CD14-positive monocyte (primary cell): Measurements from ENCODE around the gene PDE6B. TPM values are rescaled to one million over a fixed set of nuclear protein-coding genes. Genes with fewer than 3 reads are reported as not detected.

Experiments used
- DNase-seq, 3 donors: peaks; one replicate each; pipeline ENCODE4 v3.0.0-alpha.2; 2011 to 2022
- H2AFZ ChIP-seq: 2 replicates; pipeline ENCODE4 v1.6.0; 2012; ENCODE audit warnings: mild to moderate bottlenecking, low read depth, low read length, inconsistent platforms; ENCODE audit not compliant: insufficient read depth, poor library complexity, severe bottlenecking
- H3K27ac ChIP-seq, 2 donors: 1 replicate in 1 of 2; 2 replicates in 1 of 2; pipeline ENCODE4 v1.5.1; 2012 to 2013; ENCODE audit warnings: low read length in 2 of 2, control low read depth in 1 of 2, inconsistent platforms in 1 of 2, low read depth in 1 of 2, mild to moderate bottlenecking in 1 of 2
- H3K27me3 ChIP-seq, 2 donors: one replicate each; pipeline versions ENCODE4 v1.6.0 to v1.6.1; 2011 to 2013; ENCODE audit warnings: low read length in 2 of 2; ENCODE audit not compliant: control insufficient read depth in 2 of 2, insufficient read depth in 2 of 2
- H3K36me3 ChIP-seq, 2 donors: replicated peaks in 1 of 2; 1 replicate in 1 of 2; 2 replicates in 1 of 2; pipeline versions ENCODE4 v1.5.1 to v1.6.1; 2012 to 2013; ENCODE audit warnings: low read length in 2 of 2, control low read depth in 1 of 2, inconsistent platforms in 1 of 2, mild to moderate bottlenecking in 1 of 2; ENCODE audit not compliant: insufficient read depth in 2 of 2, control insufficient read depth in 1 of 2
- H3K4me1 ChIP-seq, 2 donors: 1 replicate in 1 of 2; 2 replicates in 1 of 2; pipeline versions ENCODE4 v1.5.1 to v1.6.1; 2012 to 2013; ENCODE audit warnings: low read length in 2 of 2, control low read depth in 1 of 2, inconsistent platforms in 1 of 2, mild to moderate bottlenecking in 1 of 2, moderate library complexity in 1 of 2; ENCODE audit not compliant: insufficient read depth in 2 of 2, control insufficient read depth in 1 of 2
- H3K4me2 ChIP-seq: replicated peaks from 2 replicates; pipeline ENCODE3; 2012; ENCODE audit warnings: low read length, moderate library complexity, mild to moderate bottlenecking; ENCODE audit not compliant: poor library complexity, severe bottlenecking; ENCODE audit errors: extremely low read depth
- H3K4me3 ChIP-seq, 3 experiments: fragments of 200-600 bp in 1 of 3; sonication (generic) in 1 of 3; replicated peaks in 1 of 3; 1 replicate in 2 of 3; 2 replicates in 1 of 3; pipeline ENCODE4 v1.5.1; 2011 to 2013; ENCODE audit warnings: low read length in 3 of 3, mild to moderate bottlenecking in 3 of 3, control low read depth in 2 of 3, low read depth in 2 of 3, inconsistent platforms in 1 of 3, moderate library complexity in 1 of 3
- H3K79me2 ChIP-seq: 2 replicates; pipeline ENCODE4 v1.6.0; 2012; ENCODE audit warnings: mild to moderate bottlenecking, control low read depth, inconsistent platforms, low read length, moderate library complexity; ENCODE audit not compliant: insufficient read depth
- H3K9ac ChIP-seq: 2 replicates; pipeline ENCODE4 v1.6.0; 2017; ENCODE audit warnings: low read length, mild to moderate bottlenecking; ENCODE audit not compliant: insufficient read depth, poor library complexity, severe bottlenecking
- H3K9me3 ChIP-seq, 2 donors: replicated peaks in 1 of 2; 1 replicate in 1 of 2; 2 replicates in 1 of 2; pipeline versions ENCODE4 v1.5.1 to v1.6.1; 2012 to 2013; ENCODE audit warnings: low read length in 2 of 2, control low read depth in 1 of 2; ENCODE audit not compliant: control insufficient read depth in 1 of 2, insufficient read depth in 1 of 2
- H4K20me1 ChIP-seq: 2 replicates; pipeline ENCODE4 v1.6.0; 2012; ENCODE audit warnings: mild to moderate bottlenecking, low read length, control low read depth, moderate library complexity; ENCODE audit not compliant: insufficient read depth
- H3K27ac Mint-ChIP-seq, 7 donors: one replicate each; pipeline ENCODE4 v1.8.0; 2020; ENCODE audit warnings: mild to moderate bottlenecking in 7 of 7, mixed read lengths in 7 of 7, moderate library complexity in 6 of 7, inconsistent platforms in 2 of 7
- H3K27me3 Mint-ChIP-seq, 3 donors: one replicate each; pipeline ENCODE4 v1.8.0; 2021 to 2022; ENCODE audit warnings: low read depth in 3 of 3, mild to moderate bottlenecking in 3 of 3, mixed read lengths in 3 of 3, moderate library complexity in 3 of 3, inconsistent platforms in 1 of 3
- H3K36me3 Mint-ChIP-seq, 2 donors: one replicate each; pipeline ENCODE4 v1.8.0; 2020; ENCODE audit warnings: mixed read lengths in 2 of 2, inconsistent platforms in 1 of 2, mild to moderate bottlenecking in 1 of 2
- H3K4me1 Mint-ChIP-seq: one replicate; pipeline ENCODE4 v1.8.0; 2020; ENCODE audit warnings: mild to moderate bottlenecking, mixed read lengths
- H3K4me3 Mint-ChIP-seq, 2 donors: one replicate each; pipeline ENCODE4 v1.8.0; 2020; ENCODE audit warnings: mild to moderate bottlenecking in 2 of 2, mixed read lengths in 2 of 2, moderate library complexity in 1 of 2
- H3K9me3 Mint-ChIP-seq, 7 donors: one replicate each; pipeline ENCODE4 v1.8.0; 2020 to 2022; ENCODE audit warnings: mixed read lengths in 7 of 7, mild to moderate bottlenecking in 6 of 7, moderate library complexity in 6 of 7, inconsistent platforms in 2 of 7
- WGBS: methylation state at CpG from one replicate; pipeline ENCODE4 v1.1.5; 2013; ENCODE audit warnings: missing lambda C conversion rate; ENCODE audit not compliant: insufficient coverage; 5-methylcytosine and 5-hydroxymethylcytosine counted together
- intact Hi-C, 2 donors: fragments of 100-400 bp; cut with micrococcal nuclease; formaldehyde crosslinking; loops; one replicate each; pipeline versions ENCODE4 v1.15.0 to v1.15.1; 2023
- polyA plus RNA-seq, 3 donors: library from polyadenylated mRNA; depleted of rRNA in 1 of 3; unstranded in 2 of 3; stranded (reverse) in 1 of 3; fragments of 300-500 nt in 2 of 3; fragments of >200 nt in 1 of 3; fragmentation: Illumina TruSeq in 2 of 3; gene quantifications; 1 replicate in 2 of 3; 2 replicates in 1 of 3; pipeline ENCODE4 v1.2.3, GENCODE V29; 2012 to 2021
- TF ChIP-seq, protein P1 (sequence below): fragments of 200-600 bp; IDR thresholded peaks from one replicate; pipeline ENCODE4 v1.8.0; 2022; ENCODE audit warnings: antibody characterized with exemption, mild to moderate bottlenecking

Gene PDE6B
- polyA plus RNA-seq, 3 donors: 3.7 to 6.3 (median 4.6) TPM

- peaks cover 80% of the 10 kb centered on the region for H4K20me1 ChIP-seq
Observed at GRCh38 chr4:714087-714486, 88.7 kb downstream of the PDE6B start.

GRCh38 chr4:717601-718320 is 92.4 kb downstream of the PDE6B start:
- peaks cover 82% of the 10 kb centered on the region for H3K79me2 ChIP-seq
- Mint-ChIP-seq H3K36me3 (peaks cover 32 to 62% of the 10 kb centered on the region in 2 donors), H3K27ac (peak overlapping the region in 2 of 7 donors; percentile 25 to 30), H3K4me3 (no peak overlapping the region), H3K4me1 (peaks cover 17% of the 10 kb centered on the region), H3K27me3 (peaks cover 0 to 2% (median 1%) of the 10 kb centered on the region in 3 donors), H3K9me3 (peaks cover 0 to 12% (median 8%) of the 10 kb centered on the region in 7 donors)
- no peak overlapping the region for H3K4me2 ChIP-seq
- no peak overlapping the region for H2AFZ ChIP-seq
- H3K4me3 ChIP-seq: no peak overlapping the region
- WGBS: 95% methylated on average over 29 of the region's 34 CpGs
- no peaks in the 10 kb centered on the region for H3K27me3 ChIP-seq
- peaks cover 83% of the 10 kb centered on the region for H4K20me1 ChIP-seq
- no peak overlapping the region for H3K27ac ChIP-seq
- H3K4me1 ChIP-seq: no peaks in the 10 kb centered on the region
- intact Hi-C loops: no loop called here
- DNase-seq: no peak
- H3K36me3 ChIP-seq: peaks cover 12 to 42% of the 10 kb centered on the region in 2 donors
- TF ChIP-seq, protein P1, sequence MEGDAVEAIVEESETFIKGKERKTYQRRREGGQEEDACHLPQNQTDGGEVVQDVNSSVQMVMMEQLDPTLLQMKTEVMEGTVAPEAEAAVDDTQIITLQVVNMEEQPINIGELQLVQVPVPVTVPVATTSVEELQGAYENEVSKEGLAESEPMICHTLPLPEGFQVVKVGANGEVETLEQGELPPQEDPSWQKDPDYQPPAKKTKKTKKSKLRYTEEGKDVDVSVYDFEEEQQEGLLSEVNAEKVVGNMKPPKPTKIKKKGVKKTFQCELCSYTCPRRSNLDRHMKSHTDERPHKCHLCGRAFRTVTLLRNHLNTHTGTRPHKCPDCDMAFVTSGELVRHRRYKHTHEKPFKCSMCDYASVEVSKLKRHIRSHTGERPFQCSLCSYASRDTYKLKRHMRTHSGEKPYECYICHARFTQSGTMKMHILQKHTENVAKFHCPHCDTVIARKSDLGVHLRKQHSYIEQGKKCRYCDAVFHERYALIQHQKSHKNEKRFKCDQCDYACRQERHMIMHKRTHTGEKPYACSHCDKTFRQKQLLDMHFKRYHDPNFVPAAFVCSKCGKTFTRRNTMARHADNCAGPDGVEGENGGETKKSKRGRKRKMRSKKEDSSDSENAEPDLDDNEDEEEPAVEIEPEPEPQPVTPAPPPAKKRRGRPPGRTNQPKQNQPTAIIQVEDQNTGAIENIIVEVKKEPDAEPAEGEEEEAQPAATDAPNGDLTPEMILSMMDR: no peak
- no peak overlapping the region for H3K9ac ChIP-seq
- peaks cover 0 to 5% of the 10 kb centered on the region in 2 donors for H3K9me3 ChIP-seq

More at GRCh38 chr4:714087-714486, 88.7 kb downstream of the PDE6B start:
- peaks cover 0 to 3% (median 2%) of the 10 kb centered on the region in 3 donors for H3K27me3 Mint-ChIP-seq
- H3K4me1 Mint-ChIP-seq: peaks cover 15% of the 10 kb centered on the region
- peaks cover 9 to 11% of the 10 kb centered on the region in 2 donors for H3K4me1 ChIP-seq
- no peak overlapping the region for H3K4me3 Mint-ChIP-seq
- H3K9ac ChIP-seq: no peak overlapping the region
- peaks cover 7 to 36% of the 10 kb centered on the region in 2 donors for H3K36me3 ChIP-seq
- no peaks in the 10 kb centered on the region for H3K9me3 Mint-ChIP-seq
- H3K27ac Mint-ChIP-seq: no peak overlapping the region
- H3K4me3 ChIP-seq: no peak overlapping the region
- H3K36me3 Mint-ChIP-seq: peaks cover 19 to 40% of the 10 kb centered on the region in 2 donors
- TF ChIP-seq, protein P1: no peak
- H2AFZ ChIP-seq: no peak overlapping the region
- H3K9me3 ChIP-seq: no peaks in the 10 kb centered on the region
- H3K79me2 ChIP-seq: peaks cover 83% of the 10 kb centered on the region
- H3K27me3 ChIP-seq: no peaks in the 10 kb centered on the region
- DNase-seq: no peak
- 98% methylated on average over 16 of the region's 18 CpGs for WGBS
- intact Hi-C loops: no loop called here
- H3K4me2 ChIP-seq: no peak overlapping the region
- H3K27ac ChIP-seq: no peak overlapping the region
